ENCODE measurements around the gene TALDO1. TPM values are rescaled to one million over a fixed set of nuclear protein-coding genes. Genes with fewer than 3 reads are reported as not detected.

Gene TALDO1
- total and polyA plus RNA-seq, 12 donors: 55.3 to 124 (median 96.3) TPM

GRCh38 chr11:709109-709997 lies 37.9 kb upstream of the TALDO1 start:
- WGBS, 2 donors: 72 to 74% methylated on average over 25 to 27 of the region's 27 CpGs
- no peak for TF ChIP-seq CTCF (IDR thresholded peaks at IDR 0.05)
- DNase-seq: no peak
- Histone ChIP-seq H3K36me3 (no peaks in the 10 kb centered on the region), H3K4me3 (no peak overlapping the region), H3K27me3 (peaks cover 6 to 70% (median 45%) of the 10 kb centered on the region in 7 donors), H3K4me1 (peaks cover 0 to 43% (median 24%) of the 10 kb centered on the region in 9 donors), H3K9me3 (no peaks in the 10 kb centered on the region), H3K27ac (no peak overlapping the region)
- intact Hi-C loops (cut with DNase I): no loop called here
- no peak for ATAC-seq

- peaks cover 0 to 14% (median 0%) of the 10 kb centered on the region in 11 donors for H3K9me3 ChIP-seq
- H3K4me1 ChIP-seq: peaks cover 0 to 11% (median 0%) of the 10 kb centered on the region in 9 donors
- no peaks in the 10 kb centered on the region for H3K36me3 ChIP-seq
- intact Hi-C loops (cut with DNase I): no loop called here
- WGBS, 2 donors: 96% methylated on average over 6 of the region's 6 CpGs
- DNase-seq: no peak
- H3K27me3 ChIP-seq: peaks cover 0 to 40% (median 16%) of the 10 kb centered on the region in 7 donors
- no peak overlapping the region for H3K4me3 ChIP-seq
- TF ChIP-seq CTCF (IDR thresholded peaks at IDR 0.05): no peak
- no peak overlapping the region for H3K27ac ChIP-seq
- ATAC-seq: no peak
Observed at GRCh38 chr11:714436-714835, 32.8 kb upstream of the TALDO1 start.

- no peak overlapping the region for H3K27ac ChIP-seq
- intact Hi-C loops (cut with DNase I): loop anchor here in 6 of 10 donors (5.0 to 10.0 kb wide), 4 partner anchors 55 to 167 kb away; no protein-coding TSS in a partner anchor
- H3K27me3 ChIP-seq: peaks cover 21 to 52% (median 46%) of the 10 kb centered on the region in 7 donors
- H3K9me3 ChIP-seq: peaks cover 0 to 14% (median 0%) of the 10 kb centered on the region in 11 donors
- no peak for TF ChIP-seq CTCF (IDR thresholded peaks at IDR 0.05)
- peaks cover 0 to 26% (median 10%) of the 10 kb centered on the region in 9 donors for H3K4me1 ChIP-seq
- 82 to 83% methylated on average over 34 of the region's 34 CpGs for WGBS, 2 donors
- no peaks in the 10 kb centered on the region for H3K36me3 ChIP-seq
- no peak for ATAC-seq
- no peak for DNase-seq
- no peak overlapping the region for H3K4me3 ChIP-seq
Observed at GRCh38 chr11:719214-720016, 27.8 kb upstream of the TALDO1 start.

GRCh38 chr11:720017-720641 lies 27.1 kb upstream of the TALDO1 start:
- 60 to 62% methylated on average over 35 of the region's 35 CpGs for WGBS, 2 donors
- Histone ChIP-seq H3K9me3 (peaks cover 0 to 8% (median 0%) of the 10 kb centered on the region in 11 donors), H3K4me3 (peak overlapping the region in 2 of 10 donors; percentile 5 to 22), H3K27ac (no peak overlapping the region), H3K4me1 (peaks cover 0 to 26% (median 10%) of the 10 kb centered on the region in 9 donors), H3K27me3 (peaks cover 21 to 59% (median 53%) of the 10 kb centered on the region in 7 donors), H3K36me3 (no peaks in the 10 kb centered on the region)
- TF ChIP-seq CTCF (IDR thresholded peaks at IDR 0.05): no peak
- ATAC-seq: no peak
- intact Hi-C loops (cut with DNase I): loop anchor here in 6 of 10 donors (5.0 to 10.0 kb wide), 4 partner anchors 55 to 168 kb away; no protein-coding TSS in a partner anchor
- no peak for DNase-seq
